Fibroblast of pulmonary artery (primary cell): Measurements from ENCODE around the gene NYNRIN.

Experiments used
- DNase-seq: peaks from one replicate; pipeline ENCODE4 v3.0.0-alpha.2; 2010; ENCODE audit warnings: low read depth
- H3K4me3 ChIP-seq: replicated peaks from 2 replicates; pipeline ENCODE4 v1.5.1; 2011; ENCODE audit warnings: low read depth, mild to moderate bottlenecking, control low read depth, low read length, moderate library complexity
- CTCF ChIP-seq: IDR thresholded peaks from 2 replicates; pipeline ENCODE4 v1.5.1; 2011; ENCODE audit warnings: mild to moderate bottlenecking, control low read depth, low read length, inconsistent platforms; ENCODE audit errors: missing control alignments

Gene NYNRIN

DNA sequence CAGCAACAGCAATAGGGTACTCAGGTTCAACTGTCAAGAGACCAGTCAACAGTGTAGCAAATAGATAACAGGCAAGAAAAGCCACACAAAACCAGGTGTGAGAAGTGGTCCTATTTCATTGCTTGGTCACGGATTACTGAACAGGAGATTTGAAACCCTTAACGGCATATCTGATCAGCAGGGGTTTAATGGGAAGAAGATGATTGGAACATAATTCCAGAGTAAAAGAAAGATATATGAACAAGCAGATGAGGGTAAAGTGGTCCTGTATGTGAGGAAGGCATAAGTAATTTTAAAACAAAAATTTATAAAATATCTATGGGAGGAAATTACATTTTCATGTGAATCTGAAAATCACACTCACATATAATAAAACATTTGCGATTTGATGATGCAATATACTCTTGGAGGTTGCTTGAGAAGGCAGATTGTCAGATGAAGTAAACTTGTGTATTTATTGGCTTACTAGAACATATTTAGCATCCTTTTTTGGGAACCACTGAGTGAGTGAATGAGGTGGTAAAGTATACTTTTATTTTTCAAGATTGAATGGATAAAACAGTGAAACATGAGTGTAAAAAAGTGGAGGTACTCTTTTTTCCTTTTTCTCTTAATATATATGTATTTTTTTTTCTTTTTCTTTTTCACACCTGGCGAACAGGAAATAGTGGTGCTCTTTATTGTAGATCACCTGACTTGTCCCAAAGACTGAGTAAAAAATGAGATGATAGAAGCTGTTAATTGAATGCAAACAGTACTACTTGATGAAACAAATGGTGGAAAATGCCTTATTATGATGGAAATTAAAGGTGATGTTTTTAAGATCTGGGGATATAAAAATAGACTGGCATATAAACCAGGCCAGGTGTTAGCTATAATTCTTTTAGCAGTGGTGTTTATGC, 65.3 kb downstream of the NYNRIN start:
- TF ChIP-seq CTCF: no peak
- DNase-seq: no peak
- no peak overlapping the region for H3K4me3 ChIP-seq

- no peak for DNase-seq
- no peak overlapping the region for H3K4me3 ChIP-seq
- no peak for TF ChIP-seq CTCF
Measured at GRCh38 chr14:24465368-24465767, 66.6 kb downstream of the NYNRIN start.

DNA sequence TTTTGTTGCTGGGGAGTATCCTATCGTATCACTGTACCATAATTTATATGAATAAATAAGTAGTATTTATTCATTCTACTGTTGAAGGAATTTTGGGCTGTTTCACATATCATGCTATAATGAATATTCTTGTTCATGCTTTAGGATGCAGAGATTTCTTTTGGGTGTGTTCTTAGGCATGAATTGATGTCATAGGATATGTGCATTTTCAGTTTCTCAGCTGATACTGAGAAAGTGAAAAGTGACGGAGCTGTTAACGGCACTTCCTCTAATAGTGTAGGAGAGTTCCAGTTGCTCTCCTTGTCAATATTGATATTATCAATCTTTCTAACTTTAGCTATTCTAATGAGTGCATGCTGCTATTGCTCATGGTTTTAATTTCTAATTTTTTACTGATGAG, 67.0 kb downstream of the NYNRIN start:
- H3K4me3 ChIP-seq: no peak overlapping the region
- no peak for TF ChIP-seq CTCF
- no peak for DNase-seq
